Non-pigmented ciliary epithelial cell (primary cell): ENCODE measurements around the gene BMP8B.
"Not testable (repeated sequence)": the region's sequence is repeated elsewhere in the genome, so short reads cannot be mapped to it uniquely, and the experiment has no call there.

Experiments
- DNase-seq: peaks from one replicate; pipeline ENCODE4 v3.0.0-alpha.2; 2010; ENCODE audit warnings: low read depth

BMP8B gene

DNA sequence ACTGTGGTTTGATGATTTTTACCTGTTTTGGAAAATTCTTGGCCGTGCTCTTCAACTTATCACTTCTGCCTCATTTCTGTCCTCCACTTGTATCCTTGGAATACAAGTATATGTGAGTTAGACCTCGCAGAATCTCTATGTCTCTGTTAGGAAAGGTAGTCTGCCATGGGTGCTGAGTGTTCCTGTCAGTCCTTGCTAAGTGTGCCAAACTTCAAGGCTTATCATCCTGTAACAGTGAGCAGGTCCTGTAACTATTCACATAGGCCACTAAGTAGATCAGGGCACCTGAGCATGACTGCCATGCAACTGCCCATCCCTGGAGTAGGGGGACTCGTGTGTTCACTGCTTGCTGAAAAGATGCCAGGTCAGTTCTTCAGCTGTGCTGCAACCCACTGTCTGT lies 24.2 kb upstream of the BMP8B start:
- no peak for DNase-seq

DNA sequence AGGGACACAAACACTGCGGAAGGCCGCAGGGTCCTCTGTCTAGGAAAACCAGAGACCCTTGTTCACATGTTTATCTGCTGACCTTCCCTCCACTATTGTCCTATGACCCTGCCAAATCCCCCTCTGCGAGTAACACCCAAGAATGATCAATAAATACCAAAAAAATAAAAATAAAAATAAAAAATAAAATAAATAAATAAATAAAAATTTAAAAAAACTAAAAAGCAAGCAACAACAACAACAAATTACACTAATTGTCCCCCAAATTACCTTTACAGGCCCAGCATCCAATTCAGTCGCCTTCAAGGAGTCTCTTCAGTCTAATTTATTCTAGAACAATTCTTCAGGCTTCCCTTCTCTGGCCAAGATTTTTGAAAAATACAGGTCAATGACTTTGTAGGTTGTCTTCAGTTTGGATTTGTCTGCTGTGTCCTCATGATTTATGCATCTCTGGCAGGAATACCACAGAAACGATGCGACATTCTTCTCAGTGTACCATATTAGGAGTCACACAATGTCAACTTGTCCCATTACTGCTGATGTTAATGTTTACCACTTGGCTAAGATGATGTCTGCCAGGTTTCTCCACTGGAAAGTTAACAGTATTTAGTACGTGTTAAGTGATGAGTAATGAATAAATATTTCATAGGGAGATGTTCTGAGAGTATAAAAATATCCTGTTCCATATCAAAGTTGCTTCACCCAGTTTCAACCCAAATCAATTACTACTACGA lies 20.3 kb upstream of the BMP8B start:
- DNase-seq = no peak

GRCh38 chr1:39805385-39805784 lies 16.7 kb upstream of the BMP8B start:
- DNase-seq = no peak

DNA sequence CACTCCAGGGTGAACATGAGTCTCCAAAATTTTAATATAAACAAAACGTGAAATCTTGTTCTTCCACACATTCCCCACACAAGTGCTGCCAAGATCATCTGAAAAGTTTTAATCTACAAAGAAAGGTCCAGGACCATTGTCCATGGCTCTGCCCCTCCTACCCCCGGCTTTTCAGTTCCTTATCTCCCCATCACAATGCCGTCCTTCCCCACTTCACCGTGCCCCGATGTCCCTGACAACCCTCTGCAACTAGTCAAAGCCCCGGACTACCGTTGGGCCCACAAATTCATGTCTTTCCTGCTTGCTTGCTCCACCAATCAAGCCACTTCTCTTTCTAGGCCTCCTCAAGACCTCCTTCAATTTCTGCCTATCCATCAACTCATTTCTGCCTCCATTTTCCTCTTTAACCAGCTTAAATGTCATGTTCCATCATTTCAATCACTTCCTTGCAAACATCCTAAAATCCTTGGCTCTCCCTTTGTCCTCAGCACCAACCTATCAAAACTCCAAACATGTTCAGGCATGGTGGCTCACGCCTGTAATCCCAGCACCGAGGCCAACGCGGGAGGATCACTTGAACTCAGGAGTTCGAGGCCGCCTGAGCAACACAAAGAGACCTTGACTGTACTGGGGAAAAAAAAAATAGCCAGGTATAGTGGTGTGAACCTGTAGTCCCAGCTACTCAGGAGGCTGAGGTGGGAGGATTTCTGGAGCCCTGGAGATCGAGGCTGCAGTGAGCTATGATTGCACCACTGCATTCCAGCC lies 14.0 kb upstream of the BMP8B start:
- DNase-seq = no peak

- DNase-seq = no peak
These were observed 11.8 kb upstream of the BMP8B start for GRCh38 chr1:39800471-39800835.

DNA sequence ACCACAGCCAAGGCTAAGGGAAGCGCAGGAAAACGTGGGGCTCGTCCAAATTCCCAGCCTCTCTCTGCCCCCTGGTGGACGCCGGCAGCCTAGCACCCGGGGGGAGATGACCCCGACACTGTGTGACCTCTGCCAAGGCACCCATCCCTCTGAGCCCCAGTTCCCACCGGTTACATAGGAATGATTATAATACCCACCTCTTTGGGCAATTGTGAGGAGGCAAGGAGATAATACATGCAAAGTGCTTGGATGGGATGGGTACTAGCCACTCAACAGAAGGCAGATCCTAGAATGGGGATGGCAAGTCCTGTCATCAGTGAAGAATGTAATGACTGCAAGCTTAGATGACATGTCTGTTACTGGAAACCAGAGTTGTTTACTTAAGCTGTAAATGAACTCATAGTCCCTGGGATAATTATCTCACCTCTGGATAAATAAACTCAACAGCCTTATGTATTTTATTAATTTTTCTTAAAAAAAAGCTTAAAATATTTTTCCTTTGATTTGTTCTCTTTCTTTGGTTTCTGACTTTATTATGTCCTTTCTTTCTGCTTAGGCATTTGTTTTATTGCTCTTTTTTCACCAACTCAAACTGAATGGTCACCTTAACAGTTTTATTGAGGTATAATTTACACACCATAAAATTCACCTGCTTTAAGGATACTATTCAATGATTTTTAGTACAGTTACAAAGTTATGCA lies 11.3 kb upstream of the BMP8B start:
- DNase-seq = peak; percentile 52

GRCh38 chr1:39798859-39799769 lies 10.4 kb upstream of the BMP8B start:
- DNase-seq = not testable (repeated sequence)

DNA sequence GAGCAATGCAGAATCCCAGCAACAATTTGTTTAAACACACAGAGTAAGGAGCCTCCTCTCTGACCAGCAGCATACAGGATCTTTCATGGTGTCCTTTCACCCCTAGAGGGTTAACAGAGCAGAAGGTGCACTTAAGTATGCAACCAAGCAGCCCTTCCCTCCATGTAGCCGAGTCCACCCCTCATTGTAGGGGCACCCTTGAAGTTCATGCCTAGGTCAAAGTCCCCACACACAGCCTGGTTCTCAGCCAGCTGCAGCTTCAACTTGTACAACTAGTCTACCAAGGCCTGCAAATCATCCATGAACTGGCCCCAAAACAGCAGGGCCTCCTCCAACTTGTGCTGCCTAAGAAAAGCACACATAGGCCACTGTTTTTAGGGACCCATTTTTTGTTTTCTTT lies 7.0 kb upstream of the BMP8B start:
- DNase-seq = no peak

GRCh38 chr1:39791838-39792237 lies 3.2 kb upstream of the BMP8B start:
- no peak for DNase-seq

DNA sequence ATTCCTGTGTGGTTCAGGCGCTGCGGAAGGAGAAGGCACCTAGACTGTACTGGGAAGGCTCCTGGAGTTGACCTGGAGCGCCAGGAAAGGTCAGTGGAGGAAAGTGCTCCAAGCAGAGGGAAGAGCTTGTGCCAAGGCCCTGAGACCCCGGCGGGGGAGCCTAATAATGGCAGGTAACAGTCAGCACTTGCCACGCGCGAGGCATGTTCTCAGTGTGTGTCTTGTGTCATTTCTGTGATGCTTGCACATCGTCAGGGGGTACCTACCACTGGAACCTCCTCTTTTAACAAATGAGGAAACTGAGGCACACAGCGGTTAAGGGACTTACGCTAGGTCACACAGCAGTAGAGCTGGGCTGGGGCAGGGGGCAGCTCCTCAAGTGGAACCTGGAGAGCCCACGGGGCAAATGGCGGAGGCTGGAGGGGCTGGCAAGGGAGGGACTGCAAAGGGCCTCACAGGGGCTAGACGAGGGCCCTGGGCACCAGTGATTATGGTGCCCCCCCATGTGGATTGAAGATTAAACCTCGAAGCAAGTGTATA lies 976 bp upstream of the BMP8B start:
- DNase-seq = no peak

- DNase-seq = no peak
These were observed 273 bp downstream of the BMP8B start for GRCh38 chr1:39788426-39788757.

- not testable (repeated sequence) for DNase-seq
These were observed 701 bp downstream of the BMP8B start for GRCh38 chr1:39787964-39788363.

DNA sequence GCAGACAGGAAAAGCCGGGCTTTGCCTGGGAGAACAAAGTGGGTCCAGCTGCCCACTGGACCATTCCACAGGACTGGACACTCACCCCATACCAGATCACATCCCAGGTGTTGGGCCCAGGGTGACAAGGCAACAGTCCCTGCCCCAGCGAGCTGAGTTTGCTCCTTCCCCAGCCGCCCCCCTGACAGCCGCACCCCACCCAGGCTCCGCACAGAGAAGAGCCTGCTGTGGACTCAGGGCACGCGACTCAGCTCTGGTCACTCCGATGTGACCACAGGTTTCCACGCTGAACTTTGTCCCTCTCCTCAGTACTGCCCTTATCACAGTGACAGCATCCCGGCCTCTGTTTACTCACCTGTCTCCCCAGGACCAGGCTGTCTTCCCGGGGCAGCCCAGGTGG lies 1.2 kb downstream of the BMP8B start:
- DNase-seq = no peak

DNA sequence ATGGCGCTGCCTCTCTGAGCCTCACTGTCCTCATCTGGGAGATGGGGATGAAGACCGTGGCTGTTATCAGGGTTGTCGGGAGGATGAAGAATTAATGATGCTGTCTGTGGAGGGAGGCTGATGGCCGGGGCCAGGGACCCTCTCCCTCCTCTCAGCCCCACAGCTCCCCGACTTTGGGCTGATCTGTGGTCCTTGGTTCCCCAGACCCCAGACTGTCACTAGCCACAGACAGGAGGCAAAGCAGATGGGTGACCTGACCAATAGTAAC lies 1.6 kb downstream of the BMP8B start:
- DNase-seq = not testable (repeated sequence)

GRCh38 chr1:39786303-39787107 lies 2.2 kb downstream of the BMP8B start:
- not testable (repeated sequence) for DNase-seq

GRCh38 chr1:39782685-39783084 lies 6.0 kb downstream of the BMP8B start:
- DNase-seq = not testable (repeated sequence)

GRCh38 chr1:39782103-39782502 lies 6.6 kb downstream of the BMP8B start:
- no peak for DNase-seq

- no peak for DNase-seq
These were observed 7.3 kb downstream of the BMP8B start for GRCh38 chr1:39781349-39781715.

- DNase-seq = no peak
These were observed 8.8 kb downstream of the BMP8B start for GRCh38 chr1:39779821-39780220.

DNA sequence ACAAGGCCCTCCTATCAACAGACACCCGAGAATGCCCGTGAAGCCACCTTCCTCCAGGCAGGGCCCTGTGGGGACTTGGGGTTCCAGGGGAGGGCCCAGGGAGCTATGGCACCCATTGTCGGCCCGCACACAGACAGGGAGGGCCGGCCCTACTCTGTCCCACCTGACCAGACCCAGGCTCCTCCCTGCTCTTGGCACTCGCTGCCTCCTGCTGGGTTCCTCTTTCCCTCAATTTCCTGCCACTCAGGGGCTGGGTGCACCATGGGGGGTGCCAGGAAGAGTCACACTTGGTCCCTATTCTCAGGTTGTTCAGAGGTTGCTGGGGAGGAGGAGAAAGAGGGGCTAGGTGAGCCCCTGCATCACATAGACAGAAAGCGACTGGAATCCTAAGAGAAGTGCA lies 9.5 kb downstream of the BMP8B start:
- DNase-seq = no peak

GRCh38 chr1:39778463-39779099 lies 10.1 kb downstream of the BMP8B start:
- not testable (repeated sequence) for DNase-seq
